NCI-H82 (cell line): ENCODE data around the gene ASTN2.

Experiments used
- DNase-seq: peaks from one replicate; lab custom pipeline; 2025; lab: John Stamatoyannopoulos, UW

ASTN2 gene

GRCh38 chr9:116387934-116388698, 1026.7 kb downstream of the ASTN2 start:
- no peak for DNase-seq

DNA sequence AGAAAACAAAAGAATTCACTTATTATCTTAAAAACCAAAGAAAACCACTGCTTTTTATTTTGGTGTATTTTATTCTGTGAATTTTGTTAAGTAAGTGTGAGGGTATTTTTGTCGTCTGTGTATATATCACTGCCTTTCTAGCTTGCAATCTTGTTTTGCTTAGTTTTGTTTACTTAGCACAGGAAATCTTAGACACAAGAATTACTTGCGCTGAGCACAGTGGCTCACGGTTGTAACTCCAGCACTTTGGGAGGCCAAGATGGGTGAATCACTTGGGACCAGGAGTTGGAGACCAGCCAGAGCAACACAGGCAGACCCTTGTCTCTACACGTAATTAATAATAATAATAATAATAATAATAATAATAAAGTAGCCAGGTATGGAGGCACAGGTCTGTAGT, 1030.9 kb downstream of the ASTN2 start:
- no peak for DNase-seq

DNA sequence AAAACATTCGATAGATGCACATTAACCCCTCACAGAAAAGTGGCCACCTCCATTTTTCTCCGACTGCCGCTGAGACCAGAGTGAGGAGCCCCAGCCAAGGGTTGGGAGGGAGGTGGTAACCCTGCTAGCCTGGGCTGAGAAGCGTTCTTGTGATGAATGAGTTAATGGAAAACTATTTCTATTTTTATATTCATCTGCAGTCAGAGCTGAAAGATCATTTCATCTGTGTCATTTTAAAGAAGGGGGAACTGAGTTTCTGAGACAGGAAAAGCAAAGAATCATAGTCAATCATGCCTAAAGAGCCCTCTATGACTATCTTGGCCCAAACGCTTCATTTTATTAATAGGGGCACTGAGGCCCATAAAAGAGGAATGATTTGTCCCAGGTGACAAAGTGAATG, 1031.7 kb downstream of the ASTN2 start:
- DNase-seq = no peak

DNA sequence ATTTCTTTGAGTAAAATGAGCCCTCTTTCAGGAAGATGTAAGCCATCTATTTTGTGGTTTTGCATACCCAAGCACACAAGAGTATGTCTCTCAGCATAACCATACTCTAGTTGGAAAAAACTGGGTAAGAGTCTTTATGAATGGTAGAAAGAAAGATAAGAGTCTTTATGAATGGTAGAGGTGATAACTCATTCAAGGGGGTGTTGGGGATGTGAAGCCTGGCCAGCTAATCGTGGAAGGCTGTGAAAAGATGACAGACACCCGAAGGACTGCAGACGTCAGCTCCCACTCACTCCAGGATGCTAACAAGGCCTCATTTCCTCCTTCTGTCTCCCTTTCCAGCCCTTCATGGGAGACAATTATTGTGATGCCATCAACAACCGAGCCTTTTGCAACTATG, 1032.8 kb downstream of the ASTN2 start:
- DNase-seq = no peak

DNA sequence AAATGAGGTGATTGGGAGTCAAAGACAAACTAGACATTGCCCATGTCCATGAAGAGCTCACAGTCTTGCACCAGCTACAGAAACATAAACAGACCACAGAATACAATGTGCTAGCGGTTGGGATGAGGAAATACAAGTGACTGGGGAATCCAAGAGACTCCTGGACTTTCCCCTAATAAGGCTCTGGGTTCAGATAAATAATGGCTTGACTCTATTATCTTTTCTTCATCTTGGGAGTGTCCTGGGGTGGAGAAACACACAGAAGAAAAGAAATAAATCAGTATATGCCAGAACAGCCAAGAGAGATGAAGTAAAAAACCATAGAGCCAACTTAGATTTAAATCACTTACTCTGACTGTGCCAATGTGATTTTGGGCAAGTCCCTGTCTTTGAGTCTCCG, 1033.5 kb downstream of the ASTN2 start:
- DNase-seq = no peak

- no peak for DNase-seq
Measured at GRCh38 chr9:116380496-116380995, 1034.3 kb downstream of the ASTN2 start.

GRCh38 chr9:116379821-116380220, 1035.0 kb downstream of the ASTN2 start:
- DNase-seq = no peak

GRCh38 chr9:116378873-116379272, 1036.0 kb downstream of the ASTN2 start:
- DNase-seq = no peak

- no peak for DNase-seq
Measured at GRCh38 chr9:116377179-116377798, 1037.6 kb downstream of the ASTN2 start.
